ENCODE measurements around the gene POMC.
A peak's percentile ranks its signal among the peaks of the same experiment; 100 is the strongest.
"Not testable (repeated sequence)": the region's sequence is repeated elsewhere in the genome, so short reads cannot be mapped to it uniquely, and the experiment has no call there.

The POMC gene

GRCh38 chr2:25145803-25146202 is 22.6 kb downstream of the POMC start:
- no peak for TF ChIP-seq MYC (IDR thresholded peaks at IDR 0.05; ENCODE audit: low read depth, low read length)
- no peak for TF ChIP-seq CTCF (IDR thresholded peaks at IDR 0.05; ENCODE audit: low read depth, low read length)
- no peak for TF ChIP-seq POLR2A (IDR thresholded peaks at IDR 0.05; ENCODE audit: extremely low read depth, insufficient read length)
- TF ChIP-seq MAX (IDR thresholded peaks at IDR 0.05; ENCODE audit: low read depth, low read length): no peak
- no peak overlapping the region for H3K4me3 ChIP-seq (ENCODE audit: low read depth, low read length)
- DNase-seq (ENCODE audit: low read depth): peak; percentile 32

- H3K4me3 ChIP-seq (ENCODE audit: low read depth, low read length): no peak overlapping the region
- DNase-seq (ENCODE audit: low read depth): no peak
- TF ChIP-seq MAX (IDR thresholded peaks at IDR 0.05; ENCODE audit: low read depth, low read length) (no peak), POLR2A (IDR thresholded peaks at IDR 0.05; ENCODE audit: extremely low read depth, insufficient read length) (no peak), MYC (IDR thresholded peaks at IDR 0.05; ENCODE audit: low read depth, low read length) (no peak), CTCF (IDR thresholded peaks at IDR 0.05; ENCODE audit: low read depth, low read length) (no peak)
These were observed 27.3 kb downstream of the POMC start for GRCh38 chr2:25141120-25141519.

GRCh38 chr2:25140535-25140934 is 27.8 kb downstream of the POMC start:
- DNase-seq (ENCODE audit: low read depth); H3K4me3 ChIP-seq (ENCODE audit: low read depth, low read length): not testable (repeated sequence)

- no peak overlapping the region for H3K4me3 ChIP-seq (ENCODE audit: low read depth, low read length)
- TF ChIP-seq POLR2A (IDR thresholded peaks at IDR 0.05; ENCODE audit: extremely low read depth, insufficient read length) (no peak), MAX (IDR thresholded peaks at IDR 0.05; ENCODE audit: low read depth, low read length) (no peak)
- no peak for DNase-seq (ENCODE audit: low read depth)
These were observed 35.7 kb downstream of the POMC start for GRCh38 chr2:25132693-25133092.

GRCh38 chr2:25132299-25132635 is 36.1 kb downstream of the POMC start:
- DNase-seq (ENCODE audit: low read depth): no peak
- H3K4me3 ChIP-seq (ENCODE audit: low read depth, low read length): no peak overlapping the region
- no peak for TF ChIP-seq CTCF (IDR thresholded peaks at IDR 0.05; ENCODE audit: low read depth, low read length)
- TF ChIP-seq POLR2A (IDR thresholded peaks at IDR 0.05; ENCODE audit: extremely low read depth, insufficient read length): no peak
- TF ChIP-seq MAX (IDR thresholded peaks at IDR 0.05; ENCODE audit: low read depth, low read length): no peak

GRCh38 chr2:25131567-25132298 is 36.6 kb downstream of the POMC start:
- no peak overlapping the region for H3K4me3 ChIP-seq (ENCODE audit: low read depth, low read length)
- no peak for DNase-seq (ENCODE audit: low read depth)

More at GRCh38 chr2:25131567-25132298, 36.6 kb downstream of the POMC start:
- no peak for TF ChIP-seq MAX (IDR thresholded peaks at IDR 0.05; ENCODE audit: low read depth, low read length)
- TF ChIP-seq CTCF (IDR thresholded peaks at IDR 0.05; ENCODE audit: low read depth, low read length): no peak
- no peak for TF ChIP-seq MYC (IDR thresholded peaks at IDR 0.05; ENCODE audit: low read depth, low read length)
- TF ChIP-seq POLR2A (IDR thresholded peaks at IDR 0.05; ENCODE audit: extremely low read depth, insufficient read length): no peak
